DMS53 (cell line): Measurements from ENCODE around the gene RNF152.

Experiments
- DNase-seq: peaks from one replicate; lab custom pipeline; 2025; lab: John Stamatoyannopoulos, UW

RNF152 gene

GRCh38 chr18:61854578-61855448, 38.0 kb downstream of the RNF152 start:
- DNase-seq = peak; percentile 97

- DNase-seq = peak; percentile 62
Measured at GRCh38 chr18:61853855-61854254, 39.0 kb downstream of the RNF152 start.

GRCh38 chr18:61852496-61852895, 40.3 kb downstream of the RNF152 start:
- DNase-seq = peak; percentile 76

- peak; percentile 36 for DNase-seq
Measured at GRCh38 chr18:61851940-61852451, 40.8 kb downstream of the RNF152 start.

DNA sequence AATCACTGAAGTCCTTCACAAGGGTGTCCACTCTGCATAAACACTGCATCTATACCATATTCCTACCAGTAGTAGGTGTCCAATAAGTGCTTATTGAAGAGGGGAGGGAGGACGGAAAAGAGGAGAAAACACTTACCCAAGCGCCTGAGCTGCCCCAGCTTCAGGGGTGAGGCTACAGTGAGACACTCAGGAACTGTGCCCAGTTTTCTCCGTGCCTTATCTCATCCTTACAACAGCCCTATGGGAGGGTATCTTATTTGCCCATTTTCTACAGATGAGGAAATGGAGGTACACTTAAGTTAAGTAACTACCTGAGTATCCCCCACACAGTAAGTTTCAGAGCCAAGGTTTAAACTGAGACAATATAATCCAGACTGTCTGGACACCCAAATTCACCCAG, 41.5 kb downstream of the RNF152 start:
- peak; percentile 73 for DNase-seq

DNA sequence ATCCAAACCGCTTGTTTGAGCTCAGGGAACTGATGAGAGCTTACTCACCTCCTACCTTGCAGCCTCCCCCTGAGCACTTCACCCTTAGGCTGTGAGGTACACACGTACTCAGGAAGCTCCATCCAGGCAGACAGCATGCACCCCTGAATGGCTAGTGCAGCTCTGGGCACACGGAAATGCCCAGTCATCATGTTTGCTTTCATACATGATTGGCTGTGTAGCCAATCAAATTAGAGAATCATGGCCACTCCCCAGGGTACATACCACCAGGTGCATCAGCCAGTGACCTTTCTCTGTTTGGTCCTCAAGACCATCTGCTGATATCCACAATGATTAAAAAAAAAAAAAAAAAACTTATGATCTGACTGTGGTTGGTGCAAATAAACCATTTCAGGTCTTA, 42.1 kb downstream of the RNF152 start:
- peak; percentile 99 for DNase-seq

- DNase-seq = no peak
Measured at GRCh38 chr18:61847164-61847791, 45.5 kb downstream of the RNF152 start.

DNA sequence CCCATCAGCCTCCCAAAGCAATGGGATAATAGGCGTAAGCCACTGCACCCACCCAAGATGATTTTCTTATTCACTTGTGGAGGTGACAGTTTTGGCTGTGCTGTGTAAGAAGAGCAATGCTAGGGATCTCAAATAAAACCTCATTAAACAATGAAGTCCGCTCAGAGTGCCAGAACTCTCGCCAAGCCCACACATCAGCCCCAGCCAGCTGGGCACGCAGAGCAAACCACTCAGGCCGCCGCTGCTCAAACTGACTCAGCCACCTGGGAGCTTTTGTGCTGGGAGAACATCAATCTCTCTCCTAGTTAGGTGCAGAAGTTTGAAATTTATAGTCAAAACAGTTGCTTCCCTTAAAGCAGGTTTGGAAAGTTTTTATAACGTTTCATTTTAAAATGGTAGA, 47.6 kb downstream of the RNF152 start:
- DNase-seq = peak; percentile 22

DNA sequence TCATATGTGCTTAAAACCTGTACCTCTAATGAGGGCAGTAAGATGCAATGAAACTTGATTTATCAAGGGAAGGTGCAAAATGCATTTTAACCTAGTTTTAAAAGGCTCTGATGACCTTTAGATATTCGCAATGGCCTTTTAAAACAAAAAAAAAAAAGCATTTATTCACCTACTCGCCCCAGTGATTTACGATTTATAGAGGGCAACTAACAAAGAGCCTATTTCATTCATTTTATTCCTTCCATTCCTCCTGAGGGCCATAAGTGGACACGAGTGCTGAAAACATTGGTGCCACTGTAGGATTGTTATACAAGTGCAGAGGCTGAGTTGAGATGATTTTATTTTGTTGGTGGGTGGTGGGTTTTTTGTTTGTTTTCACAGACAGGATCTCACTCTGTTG, 48.1 kb downstream of the RNF152 start:
- DNase-seq = no peak

- no peak for DNase-seq
Measured at GRCh38 chr18:61842146-61842545, 50.7 kb downstream of the RNF152 start.

- no peak for DNase-seq
Measured at GRCh38 chr18:61841706-61842105, 51.1 kb downstream of the RNF152 start.

DNA sequence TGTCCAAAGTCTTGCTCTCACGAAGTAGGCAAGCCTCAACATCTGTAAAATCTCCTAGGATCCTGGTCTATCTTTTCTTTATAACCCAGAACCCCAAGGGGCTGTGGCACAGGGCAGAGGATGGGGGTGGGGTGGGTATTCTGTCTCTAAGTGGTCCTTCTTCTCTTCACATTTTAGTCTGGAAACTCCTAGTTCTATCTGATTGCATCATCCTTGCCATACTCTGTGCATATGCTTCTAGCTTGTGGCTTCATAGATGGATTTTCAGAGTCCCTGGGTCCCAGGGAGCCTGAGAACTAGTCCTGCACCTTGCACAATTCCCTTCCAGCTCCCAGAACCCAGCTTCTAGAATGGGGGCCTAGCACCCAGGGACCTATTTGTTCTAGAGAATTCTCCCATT, 52.5 kb downstream of the RNF152 start:
- no peak for DNase-seq

DNA sequence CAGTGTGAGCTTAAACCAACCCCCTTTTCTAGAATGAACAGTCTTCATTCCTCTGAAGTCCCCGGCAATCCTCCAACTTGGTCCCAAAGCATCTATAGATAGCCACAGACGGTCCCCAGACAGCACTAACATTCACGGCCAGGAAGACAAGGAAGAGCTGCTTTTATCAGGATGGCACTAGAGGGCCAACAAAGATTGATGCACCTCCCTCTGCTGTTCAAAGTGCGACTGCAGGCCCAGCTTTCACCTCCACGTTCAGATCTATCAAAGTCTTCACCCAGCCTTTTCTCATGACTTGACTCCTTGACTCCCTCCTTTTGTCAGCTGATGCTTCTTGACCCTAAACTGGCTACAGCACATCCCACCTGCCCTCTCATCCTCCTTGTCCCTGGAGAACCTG, 54.3 kb downstream of the RNF152 start:
- no peak for DNase-seq

DNA sequence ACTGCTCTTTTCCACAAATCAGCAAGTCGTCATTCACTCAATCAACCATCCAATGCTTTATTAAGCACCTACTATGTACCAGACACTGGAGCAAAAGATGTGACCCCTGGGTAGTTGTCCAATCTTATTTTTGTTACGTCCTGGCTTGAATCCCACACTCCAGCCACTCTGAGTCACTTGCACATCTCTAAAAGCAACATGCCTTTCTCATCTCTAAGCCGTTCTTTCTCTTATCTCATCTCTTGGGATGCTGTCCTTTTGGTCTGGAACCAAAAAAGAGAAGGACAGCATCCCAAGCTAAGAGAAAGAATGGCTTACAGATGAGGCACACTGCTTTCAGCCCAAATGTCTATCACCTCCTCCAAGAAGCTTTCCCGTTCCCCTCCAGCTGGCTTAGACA, 58.8 kb downstream of the RNF152 start:
- DNase-seq = no peak

DNA sequence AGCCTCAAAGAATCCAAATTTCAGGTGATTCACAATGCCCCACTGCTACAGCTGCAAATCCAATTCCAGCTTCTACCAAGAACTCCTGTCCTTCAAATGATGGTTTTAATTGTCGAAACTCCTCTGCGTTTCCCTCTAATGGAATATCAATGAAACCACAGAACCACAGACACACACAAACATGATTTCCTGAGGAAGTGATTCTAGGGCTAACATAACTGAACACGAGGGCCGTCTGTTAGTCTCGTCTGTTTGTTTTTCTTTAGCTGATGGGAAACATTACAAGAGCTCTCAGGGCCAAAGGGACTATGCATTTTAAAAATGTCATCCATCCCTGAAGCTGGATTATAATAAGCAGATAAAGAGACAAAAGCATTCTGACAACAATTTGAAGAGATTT, 59.4 kb downstream of the RNF152 start:
- peak; percentile 53 for DNase-seq

DNA sequence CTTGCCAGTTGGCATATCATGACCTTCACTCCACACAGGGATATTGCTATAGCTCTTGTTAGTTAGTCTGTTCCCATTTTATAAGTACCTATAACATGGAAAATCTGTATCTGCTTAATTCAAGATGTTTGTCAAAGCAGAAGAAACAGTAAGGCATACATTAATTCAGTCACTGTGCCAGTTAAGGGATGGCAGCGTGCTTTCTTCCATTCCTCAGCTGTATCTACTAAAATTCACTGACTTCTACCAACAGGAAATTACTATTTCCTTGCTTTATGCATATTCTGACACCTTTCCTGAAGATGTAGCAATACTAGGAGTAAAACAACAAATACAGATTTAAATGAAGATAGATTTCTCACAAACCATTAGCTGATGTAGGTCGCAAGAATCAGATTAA, 59.9 kb downstream of the RNF152 start:
- DNase-seq = no peak

DNA sequence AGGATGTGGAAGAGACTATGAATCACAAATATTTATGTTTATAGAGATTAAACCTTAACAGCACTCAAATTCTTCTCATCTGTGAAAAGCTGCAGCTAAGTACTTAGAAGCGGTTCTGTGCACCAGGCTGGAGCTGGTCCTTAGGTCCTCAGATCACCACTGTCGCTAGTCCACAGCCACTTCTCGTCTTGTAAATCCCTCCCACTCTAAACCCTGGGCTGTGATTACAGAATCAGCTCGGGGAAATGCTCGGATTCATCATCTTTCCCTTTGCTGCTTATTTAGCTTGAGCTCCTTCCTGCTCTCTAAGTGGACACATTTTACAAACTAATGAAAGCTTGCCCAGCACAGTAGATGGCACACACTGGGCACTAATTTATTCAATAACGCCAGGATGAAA, 61.7 kb downstream of the RNF152 start:
- DNase-seq = peak; percentile 91

DNA sequence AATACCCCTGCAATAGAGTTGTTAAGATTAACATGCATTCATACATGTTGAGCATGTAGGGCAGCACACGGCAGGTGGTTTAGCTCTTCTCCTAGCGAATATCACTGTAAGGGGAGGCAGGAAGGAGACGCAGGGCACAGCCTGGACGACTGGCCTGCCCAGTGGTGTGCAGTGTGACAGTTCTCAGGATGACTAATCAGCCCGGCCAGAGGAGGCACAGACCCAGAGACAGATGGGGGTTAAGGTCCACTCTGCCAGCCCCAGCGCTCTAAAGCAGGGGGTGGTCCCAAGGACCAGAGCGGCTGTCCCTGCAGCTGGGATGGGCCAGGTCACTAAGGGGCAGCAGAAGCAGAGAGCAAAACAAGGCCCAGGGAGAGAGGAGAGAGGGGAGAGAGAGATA, 63.7 kb downstream of the RNF152 start:
- DNase-seq = no peak

DNA sequence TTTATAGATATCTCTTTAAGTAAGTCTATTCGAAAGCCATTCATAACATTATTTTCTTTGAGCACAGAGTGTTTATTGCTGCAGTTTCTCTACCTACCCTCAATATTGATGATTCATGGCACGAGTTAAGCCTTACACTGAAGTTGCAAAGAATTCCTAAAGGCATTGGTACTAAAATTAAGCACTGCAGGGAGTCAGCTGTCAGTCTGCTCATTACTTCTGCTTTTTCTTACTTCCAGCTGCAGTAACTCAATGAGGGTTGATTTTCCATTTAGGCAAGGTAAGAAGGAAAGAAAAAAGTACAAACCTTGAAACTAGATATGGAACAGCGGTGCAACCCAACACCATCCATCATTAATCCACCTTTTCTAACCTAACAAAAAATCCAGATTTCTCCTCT, 65.2 kb downstream of the RNF152 start:
- no peak for DNase-seq

DNA sequence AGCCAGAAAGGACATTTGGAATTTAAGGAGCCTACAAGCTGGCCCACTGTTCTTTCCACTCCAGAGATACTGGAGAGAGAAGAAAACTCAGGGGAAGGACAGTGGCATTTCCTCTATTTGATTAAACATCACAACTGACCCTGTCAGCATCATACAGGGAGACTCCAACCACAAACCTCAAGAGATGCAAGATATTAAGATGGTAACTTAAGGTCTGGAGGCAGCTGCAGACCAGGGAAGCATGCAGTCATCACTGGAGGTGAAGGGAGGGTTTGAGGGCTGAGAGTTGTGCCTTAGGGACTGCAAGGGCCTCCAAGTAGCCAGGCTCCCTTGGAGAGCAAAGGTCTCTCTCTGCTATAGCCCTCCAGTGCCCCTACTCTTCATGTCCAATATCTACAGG, 67.4 kb downstream of the RNF152 start:
- no peak for DNase-seq

DNA sequence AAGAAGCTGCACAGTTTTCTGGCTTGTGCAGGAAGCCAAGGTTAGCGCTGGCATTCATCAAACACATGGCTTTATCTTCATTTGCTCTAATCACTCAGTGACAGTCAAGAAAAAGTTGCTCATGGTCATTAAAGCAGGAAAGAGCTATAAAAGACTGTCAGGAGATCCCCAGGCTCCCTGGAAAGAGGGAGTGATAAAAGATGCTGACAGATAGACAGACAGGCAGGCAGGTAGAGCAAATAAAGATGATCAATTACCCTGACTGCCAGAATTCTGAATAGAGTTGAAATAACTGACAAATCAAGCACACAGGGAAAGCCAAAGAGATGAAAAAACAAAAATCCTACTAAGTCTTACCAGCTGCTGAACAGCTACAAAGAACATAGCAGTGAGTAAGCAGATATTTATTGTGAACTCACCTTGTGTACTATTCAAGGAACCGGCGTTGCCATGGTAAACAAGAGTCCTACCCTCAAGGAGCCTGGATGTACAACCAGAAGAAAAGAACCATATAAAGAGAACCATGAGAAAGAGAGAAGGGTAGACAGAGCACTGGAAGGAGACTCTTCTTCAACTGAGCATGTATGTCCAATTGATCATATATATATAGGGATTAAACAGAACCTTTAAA, 68.0 kb downstream of the RNF152 start:
- peak; percentile 28 for DNase-seq

GRCh38 chr18:61823595-61823994, 69.2 kb downstream of the RNF152 start:
- peak; percentile 27 for DNase-seq

DNA sequence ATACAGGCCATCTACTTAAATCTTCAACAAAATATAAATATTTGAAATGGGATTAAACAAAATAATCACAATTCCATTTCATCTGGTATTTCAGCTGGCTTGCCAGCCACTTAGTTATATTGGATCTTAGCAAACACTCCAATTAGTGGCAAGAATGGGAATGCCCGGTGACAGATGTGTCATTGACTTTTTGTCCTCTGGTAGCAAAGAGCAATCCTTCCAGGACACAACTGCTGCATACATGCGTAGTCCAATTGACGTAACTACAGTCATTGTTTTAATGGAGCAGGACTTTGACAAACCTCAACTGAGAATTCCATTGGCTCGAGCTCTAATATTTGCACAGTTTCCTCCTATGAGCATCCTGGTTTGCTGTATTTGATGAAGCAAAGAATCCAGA, 69.9 kb downstream of the RNF152 start:
- DNase-seq = peak; percentile 71
